Esophagus mucosa (tissue), 1 donor: Measurements from ENCODE around the gene SPDYE16. TPM values are rescaled to one million over a fixed set of nuclear protein-coding genes. Genes with fewer than 3 reads are reported as not detected.
A peak's percentile ranks its signal among the peaks of the same experiment; 100 is the strongest.
"Not testable (repeated sequence)": the region's sequence is repeated elsewhere in the genome, so short reads cannot be mapped to it uniquely, and the experiment has no call there.

Experiments
- ATAC-seq: fragments of 200-7000 bp; cut with Tn5 transposase; one replicate; pipeline ENCODE4 v1.9.1; 2020
- total RNA-seq: library from RNA; stranded (reverse); gene quantifications from one replicate; pipeline ENCODE4 v1.2.4, GENCODE V29; 2023
- donor health status: DM: yes; HTN: yes; CAD: no.

The SPDYE16 gene, protein sequence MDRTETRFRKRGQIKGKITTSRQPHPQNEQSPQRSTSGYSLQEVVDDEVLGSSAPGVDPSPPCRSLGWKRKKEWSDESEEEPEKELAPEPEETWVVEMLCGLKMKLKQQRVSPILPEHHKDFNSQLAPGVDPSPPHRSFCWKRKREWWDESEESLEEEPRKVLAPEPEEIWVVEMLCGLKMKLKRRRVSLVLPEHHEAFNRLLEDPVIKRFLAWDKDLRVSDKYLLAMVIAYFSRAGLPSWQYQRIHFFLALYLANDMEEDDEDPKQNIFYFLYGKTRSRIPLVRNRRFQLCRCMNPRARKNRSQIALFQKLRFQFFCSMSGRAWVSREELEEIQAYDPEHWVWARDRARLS
- not detected for total RNA-seq

DNA sequence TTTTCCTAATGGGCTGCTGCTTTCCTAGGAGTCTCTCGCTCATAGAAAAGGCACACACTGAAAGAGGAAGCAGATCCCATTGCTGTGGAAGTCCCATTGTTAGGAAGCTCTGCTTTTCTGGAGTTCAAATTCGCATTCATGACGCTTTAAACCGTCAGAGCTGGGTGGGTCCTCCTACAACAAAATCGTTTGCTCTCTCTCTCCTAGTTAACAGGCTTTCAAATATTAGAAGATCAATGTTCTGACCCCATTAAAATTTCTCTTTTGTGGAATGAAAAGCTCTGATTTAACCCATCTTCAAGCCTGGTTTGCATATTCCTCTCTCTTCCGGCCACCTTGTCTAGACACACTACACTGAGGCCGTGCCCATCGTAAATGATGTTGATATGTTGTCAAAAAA, at the start of gene SPDYE16:
Gene SPDYE16, minus strand, starts transcription at position 101 of the 400 bp plus-strand sequence. CDS start 1,838 bp downstream, outside the sequence.
- not testable (repeated sequence) for ATAC-seq

DNA sequence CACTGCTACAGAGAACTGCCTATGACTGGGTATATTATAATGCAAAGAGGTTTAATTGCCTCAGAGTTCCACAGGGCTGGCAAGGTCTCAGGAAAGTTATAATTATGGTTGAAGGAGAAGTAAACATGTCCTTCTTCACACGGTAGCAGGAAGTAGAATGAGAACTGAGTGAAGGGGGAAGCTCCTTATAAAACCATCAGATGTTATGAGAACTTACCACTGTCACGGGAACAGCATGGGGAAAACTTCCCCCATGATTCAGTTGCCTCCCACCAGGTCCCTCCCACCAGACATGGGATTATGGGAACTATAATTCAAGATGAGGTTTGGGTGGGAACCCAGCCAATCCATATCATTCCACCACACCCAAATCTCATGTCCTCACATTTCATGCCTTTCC, 49.6 kb upstream of the SPDYE16 start:
- peak; percentile 13 for ATAC-seq

DNA sequence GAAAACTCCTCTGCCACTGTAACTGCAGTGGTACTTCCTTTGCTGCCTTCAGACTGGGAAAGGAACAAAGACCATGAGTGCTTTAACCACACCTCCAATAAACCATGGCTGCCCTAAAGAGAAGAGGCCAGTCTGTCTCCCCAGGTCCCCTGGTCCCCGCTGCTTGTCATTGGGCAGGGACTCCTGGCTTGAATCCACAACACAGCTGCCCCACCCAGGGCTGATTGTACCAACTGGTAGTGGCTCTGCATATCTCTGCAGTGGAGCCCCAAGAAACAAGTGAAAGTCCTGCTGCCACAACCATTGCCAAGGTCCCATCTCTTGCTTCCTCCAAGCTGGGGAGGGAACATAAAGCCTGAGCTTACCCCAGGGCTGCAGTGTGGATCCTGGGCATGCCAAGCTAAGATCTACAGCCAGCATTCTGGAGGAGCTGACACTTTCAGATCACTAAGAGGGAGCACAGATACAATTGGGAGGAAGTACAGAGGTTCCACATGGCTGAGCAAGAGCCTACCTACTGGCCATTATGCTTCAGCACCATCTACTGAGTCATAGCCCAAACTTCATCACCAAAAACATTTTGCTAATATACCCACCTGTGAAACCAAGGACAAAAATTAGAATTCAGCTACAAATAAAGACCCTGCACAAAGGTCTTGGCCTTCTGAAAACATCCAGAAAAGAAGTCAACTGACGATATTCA, 48.7 kb upstream of the SPDYE16 start:
- peak; percentile 68 for ATAC-seq

DNA sequence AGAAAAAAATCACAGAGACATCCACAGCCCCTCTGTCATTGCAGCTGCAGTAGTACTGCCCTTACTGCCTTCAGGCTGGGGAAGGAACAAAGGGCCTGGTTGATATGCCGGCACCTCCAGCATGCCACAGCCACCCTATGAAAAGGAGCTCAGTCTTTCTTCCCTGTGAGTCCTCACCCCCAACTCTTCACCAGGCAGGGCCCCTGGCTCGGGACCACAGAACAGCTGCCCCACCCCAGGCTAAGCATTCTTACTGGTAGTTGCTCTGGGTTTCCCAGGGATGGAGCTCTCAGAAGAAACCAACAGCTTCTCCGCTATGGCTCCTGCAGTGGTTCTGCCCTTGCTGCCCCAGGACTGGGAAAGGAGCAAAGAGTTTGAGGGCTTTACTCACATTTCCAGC, 47.9 kb upstream of the SPDYE16 start:
- not testable (repeated sequence) for ATAC-seq

DNA sequence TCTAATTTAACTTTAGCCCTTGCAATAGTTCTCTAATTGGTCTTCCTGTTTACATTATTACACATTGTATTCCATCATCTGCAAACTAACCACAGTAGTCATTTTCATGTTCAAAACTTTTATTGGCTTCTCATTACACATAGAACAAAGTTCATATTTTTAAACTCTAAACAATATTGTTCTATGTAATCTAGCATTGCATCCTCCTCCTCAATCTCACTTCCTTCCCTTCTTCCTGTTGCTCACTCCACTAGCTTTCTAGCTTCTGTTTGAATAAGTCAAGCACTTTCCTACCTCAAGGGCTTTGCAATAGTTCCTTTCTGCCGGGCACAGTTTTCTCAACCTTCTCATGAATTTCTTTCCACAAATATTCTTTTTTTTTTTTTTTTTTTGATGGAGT, 45.5 kb upstream of the SPDYE16 start:
- not testable (repeated sequence) for ATAC-seq

DNA sequence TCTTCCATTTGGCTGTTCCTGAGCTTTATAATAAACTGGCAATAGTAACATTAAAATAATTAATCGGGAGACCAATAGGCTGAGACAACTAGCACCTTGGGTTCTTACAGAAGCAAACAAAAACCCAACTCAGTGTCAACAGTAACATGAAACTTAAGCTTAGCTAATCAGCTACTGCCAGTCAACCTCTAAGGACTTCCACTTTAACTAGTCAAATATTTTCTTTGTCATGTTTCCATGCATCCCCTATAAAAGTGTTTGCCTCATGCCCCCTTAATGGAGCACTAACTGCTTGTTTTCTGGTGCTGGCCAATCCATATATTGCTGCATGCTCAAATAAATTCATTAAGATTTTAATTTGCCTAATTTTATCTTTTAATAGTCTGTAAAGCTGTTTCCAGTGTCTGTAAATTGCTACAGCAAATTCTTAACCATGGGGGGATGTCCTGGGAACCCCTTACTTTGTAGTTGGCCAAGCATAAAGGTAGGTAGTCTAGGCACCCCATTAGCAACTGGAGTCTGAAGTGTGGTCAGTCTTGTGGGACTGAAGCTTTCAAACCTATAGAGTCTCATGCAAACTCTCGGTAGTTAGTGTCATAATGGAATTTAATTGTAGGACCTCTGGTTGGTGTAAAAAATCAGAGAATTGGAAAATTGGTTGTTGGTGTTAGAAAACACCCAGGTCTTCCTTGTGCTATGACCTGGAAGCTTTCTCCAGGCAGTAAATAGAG, 43.7 kb upstream of the SPDYE16 start:
- ATAC-seq = not testable (repeated sequence)

DNA sequence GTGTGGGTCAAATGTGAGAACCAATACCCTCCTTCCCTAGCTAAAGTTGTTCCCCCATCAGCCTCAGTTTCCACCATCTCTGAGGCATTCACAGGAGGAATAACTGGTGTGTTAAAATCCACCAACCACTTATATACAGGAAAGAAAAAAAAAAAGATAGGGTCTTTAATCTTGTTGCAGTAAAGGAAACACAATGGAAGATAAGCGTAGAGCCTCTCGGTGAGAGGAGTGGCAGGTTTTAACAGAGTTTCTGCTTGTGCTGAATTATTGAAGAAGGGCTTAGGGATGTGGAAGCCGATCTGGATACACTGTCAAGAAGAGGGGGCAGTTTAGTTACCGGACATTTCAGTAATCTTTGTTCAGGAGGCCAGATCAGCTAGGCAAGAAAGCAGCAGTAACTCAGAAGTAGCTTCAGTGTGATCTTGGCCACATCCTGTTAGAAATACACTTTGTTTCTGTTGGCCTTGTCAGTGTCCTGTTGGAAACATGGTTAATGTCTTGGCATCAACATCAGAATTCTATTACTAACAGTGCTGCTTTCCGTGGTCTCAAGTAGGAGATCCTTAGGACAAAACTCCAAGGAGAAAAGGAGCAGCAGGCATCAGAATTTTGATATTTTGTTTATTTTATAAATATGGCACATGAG, 40.7 kb upstream of the SPDYE16 start:
- peak; percentile 6 for ATAC-seq

DNA sequence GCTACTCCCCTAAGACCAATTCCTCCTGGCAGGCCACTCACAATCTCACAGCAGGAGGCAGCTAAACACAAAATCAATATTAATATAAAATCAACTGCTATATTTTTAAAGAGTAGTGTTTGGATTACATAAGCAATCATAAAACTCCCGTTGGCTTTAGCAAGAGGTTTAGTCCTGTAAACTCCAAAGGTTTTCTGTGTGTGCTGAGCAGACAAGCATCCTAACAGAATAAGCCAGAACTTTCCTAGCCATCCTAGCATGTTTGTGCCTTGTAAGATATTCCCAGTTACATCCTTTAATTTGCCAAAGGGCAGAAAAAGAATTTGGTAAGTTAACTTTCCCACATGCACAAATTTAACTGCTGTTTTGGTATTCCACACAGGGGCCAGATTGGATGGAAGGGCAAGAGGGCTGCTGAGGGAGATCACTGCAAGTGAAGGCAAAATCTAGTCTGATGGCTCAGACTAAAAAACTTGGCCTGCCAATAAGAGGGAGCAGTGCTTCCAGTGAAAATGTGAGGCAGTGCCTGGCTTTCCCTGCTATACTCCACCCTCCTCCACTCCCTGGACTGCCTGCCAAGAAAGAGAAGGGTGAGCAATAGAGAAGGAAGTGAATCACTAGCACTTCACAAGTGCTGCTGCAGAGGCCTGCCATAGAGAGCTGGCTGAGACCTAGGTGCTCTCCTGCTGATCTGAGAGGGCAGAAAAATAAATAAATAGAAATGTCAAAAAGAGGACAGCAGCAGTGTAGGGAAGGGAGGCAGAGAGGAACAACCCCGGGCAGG, 39.9 kb upstream of the SPDYE16 start:
- peak; percentile 99 for ATAC-seq

DNA sequence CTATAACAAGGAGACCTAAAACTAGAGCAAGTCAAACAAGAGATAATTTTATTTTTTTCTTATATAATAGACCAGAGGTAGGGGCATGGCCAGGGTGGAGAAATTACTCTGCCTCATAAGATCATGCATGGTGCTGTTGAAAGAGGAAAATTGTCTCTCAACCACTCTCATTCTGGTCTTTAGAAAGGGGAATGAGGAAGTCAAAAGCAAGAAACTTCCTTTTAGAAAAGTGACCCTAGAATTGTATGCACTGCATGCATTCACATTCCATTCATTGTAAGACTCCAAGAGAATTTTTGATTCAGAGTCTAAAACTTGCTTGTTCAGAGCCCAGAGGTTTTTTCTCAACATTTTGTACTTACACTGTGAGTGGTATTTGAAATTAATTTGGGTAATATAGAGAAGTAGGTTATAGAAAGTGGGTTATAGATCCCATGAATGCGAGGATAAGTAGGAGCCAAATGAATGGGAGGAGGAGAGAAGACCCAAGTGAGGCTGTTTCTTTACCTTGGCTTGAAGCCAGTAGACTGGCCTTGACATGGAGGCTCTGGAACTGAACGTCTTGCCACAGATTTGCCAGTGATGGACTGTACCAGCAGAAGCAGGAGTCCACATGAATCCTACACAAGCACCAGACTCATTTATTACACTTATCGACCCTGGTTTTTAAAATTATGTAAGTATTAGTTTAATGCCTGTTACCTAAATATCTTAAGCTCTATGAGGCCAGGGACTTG, 33.0 kb upstream of the SPDYE16 start:
- not testable (repeated sequence) for ATAC-seq

DNA sequence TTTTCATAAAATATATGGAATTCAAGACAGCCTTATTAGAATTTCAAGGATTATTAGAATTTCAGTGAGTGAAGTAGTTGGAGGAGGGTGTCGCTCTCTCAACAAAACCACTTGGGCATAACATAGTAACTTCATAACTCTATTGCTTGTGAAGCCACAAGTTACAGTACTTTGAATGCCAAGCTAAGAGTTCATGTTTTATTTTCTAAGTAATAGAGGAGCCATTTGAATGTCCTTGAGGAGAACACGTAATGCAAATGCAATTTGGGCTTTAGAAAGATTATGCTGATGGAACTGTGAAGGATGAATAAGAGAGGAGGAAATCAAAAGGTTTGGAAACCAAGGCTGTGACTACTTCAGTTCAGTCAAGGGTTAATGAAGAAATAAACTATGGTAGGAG, 32.3 kb upstream of the SPDYE16 start:
- not testable (repeated sequence) for ATAC-seq

DNA sequence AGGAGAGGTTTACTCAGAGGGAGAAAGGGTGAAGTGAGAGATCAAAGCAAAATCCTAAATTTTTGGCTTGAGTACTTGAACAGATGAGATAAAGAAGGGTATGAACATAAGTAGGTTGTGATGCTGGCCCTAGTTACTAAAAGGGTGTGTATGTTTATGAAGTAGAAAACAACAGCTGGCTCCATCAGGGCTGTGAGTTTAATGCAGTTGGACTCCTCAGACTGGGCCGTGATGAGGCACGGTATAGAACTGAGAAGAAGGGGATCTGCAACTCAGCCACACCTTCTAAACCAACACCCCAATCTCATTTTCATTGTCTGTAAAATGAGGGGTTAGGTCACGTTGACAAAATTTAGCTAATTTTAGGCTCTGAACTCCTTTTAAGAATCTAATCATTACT, 29.2 kb upstream of the SPDYE16 start:
- ATAC-seq = not testable (repeated sequence)

DNA sequence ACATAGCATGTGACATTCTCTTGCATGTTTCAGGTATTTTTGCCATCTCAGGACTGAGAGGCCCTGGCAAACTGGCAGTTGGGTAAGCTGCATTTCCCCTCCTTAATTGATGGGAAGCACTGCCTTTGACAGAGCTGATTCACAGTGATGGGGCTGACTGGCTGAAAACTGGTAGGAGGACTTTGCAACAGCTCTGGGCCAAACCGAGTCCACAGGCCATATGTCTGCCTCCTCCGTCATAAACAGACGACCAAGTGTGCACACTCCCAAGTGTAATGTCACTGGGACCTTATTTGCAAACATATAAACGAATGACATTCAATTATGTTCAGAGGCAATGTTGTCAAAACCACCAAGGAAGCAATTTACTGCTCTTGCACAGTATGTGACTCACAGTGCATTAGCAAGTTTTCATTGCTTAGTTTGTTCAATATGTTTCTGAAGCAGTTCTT, 27.3 kb upstream of the SPDYE16 start:
- ATAC-seq = peak; percentile 90

DNA sequence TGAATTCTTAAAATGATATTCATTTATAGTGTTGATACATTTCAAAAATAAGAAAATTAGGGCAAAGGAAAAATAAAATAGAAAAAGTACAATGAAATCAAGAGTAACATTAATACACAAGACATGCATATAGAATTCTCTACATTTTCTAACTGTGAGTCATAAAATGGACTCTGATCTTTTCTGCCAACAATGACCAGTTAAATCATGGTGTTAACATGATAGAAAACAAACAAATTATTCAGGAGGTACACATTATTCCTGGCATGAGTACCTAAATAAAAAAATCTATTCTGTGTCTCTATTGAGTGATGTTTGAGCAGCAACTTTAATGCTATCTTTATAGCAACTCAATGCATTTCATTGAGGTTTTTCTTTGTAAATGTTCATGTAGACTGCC, 25.6 kb upstream of the SPDYE16 start:
- not testable (repeated sequence) for ATAC-seq

DNA sequence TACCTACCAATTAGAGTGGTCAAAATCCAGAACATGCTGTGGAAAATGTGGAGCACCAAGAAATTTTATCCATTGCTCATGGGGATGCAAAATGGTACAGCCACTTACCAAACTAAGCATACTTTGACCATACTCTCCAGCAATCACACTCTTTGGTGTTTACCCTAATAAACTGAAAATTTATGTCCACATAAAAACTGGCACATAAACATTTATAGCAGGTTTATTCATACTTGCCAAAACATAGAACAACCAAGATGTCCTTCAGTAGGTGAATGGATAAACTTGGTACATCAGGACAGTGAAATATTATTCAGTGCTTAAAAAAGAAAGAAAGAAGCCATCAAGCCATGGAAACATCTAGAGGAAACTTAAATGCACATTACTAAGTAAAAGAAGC, 24.7 kb upstream of the SPDYE16 start:
- ATAC-seq = not testable (repeated sequence)

DNA sequence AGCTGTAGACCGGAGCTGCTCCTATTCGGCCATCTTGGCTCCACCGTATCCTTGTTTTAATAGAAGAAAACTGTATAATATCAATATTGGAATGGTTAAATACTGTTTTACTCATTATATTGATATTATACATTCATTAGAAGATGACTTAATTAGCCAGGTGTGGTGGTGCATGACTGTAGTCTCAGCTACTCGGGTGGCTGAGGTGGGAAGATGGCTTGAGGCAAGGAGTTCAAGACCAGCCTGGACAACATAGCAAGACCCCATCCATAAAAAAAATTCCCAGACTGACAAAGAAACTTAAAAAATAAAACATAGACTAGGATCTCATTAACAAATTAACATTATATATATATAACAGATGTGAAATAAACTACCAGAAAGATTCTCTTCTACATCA, 24.2 kb upstream of the SPDYE16 start:
- not testable (repeated sequence) for ATAC-seq

DNA sequence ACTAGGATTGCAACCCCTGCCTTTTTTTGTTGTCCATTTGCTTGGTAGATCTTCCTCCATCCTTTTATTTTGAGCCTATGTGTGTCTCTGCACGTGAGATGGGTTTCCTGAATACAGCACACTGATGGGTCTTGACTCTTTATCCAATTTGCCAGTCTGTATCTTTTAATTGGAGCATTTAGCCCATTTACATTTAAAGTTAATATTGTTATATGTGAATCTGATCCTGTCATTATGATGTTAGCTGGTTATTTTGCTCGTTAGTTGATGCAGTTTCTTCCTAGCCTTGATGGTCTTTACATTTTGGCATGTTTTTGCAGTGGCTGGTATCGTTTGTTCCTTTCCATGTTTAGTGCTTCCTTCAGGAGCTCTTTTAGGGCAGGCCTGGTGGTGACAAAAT, 21.9 kb upstream of the SPDYE16 start:
- not testable (repeated sequence) for ATAC-seq

DNA sequence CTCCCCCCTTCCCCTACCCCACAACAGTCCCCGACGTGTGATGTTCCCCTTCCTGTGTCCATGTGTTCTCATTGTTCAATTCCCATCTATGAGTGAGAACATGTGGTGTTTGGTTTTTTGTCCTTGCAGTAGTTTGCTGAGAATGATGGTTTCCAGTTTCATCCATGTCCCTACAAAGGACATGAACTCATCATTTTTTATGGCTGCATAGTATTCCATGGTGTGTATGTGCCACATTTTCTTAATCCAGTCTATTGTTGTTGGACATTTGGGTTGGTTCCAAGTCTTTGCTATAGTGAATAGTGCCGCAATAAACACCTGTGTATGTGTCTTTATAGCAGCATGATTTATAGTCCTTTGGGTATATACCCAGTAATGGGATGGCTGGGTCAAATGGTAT, 18.2 kb upstream of the SPDYE16 start:
- ATAC-seq = not testable (repeated sequence)

DNA sequence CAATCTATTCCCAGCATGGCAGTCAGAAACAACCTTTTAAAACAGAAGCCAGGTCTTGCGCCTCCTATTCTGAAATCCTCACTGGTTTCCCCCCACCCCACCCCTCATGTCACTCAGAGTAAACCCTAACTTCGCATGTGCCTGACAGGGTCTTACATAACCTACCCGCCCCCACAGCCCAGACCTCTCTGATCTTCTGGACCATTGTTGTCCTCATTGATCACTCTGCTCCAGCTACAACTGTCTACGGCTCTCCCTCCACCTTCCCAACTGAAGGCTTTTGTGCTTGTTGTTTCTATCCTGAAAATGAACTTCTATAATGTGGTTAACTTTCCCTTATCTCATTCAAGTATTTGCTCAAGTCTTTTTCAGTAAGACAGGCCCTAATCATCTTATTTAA, 17.1 kb upstream of the SPDYE16 start:
- ATAC-seq = not testable (repeated sequence)

DNA sequence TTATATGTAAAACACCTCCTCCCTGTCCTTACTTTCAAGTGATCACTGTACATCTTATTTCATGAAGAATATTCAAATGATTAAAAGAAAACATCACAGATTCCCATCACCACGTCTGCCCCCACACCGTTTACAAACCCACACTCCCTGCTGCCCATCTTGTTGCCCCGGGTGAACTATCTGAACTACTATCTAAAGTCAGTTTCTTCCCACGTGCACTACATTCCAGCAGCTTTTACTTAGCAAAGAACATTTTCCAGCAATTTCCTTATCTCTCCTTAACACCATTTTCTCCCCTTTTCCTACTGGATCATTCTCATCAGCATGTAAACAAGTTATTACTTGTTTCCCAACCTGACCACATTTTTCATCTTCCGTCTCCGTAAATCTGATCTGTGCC, 16.6 kb upstream of the SPDYE16 start:
- not testable (repeated sequence) for ATAC-seq

DNA sequence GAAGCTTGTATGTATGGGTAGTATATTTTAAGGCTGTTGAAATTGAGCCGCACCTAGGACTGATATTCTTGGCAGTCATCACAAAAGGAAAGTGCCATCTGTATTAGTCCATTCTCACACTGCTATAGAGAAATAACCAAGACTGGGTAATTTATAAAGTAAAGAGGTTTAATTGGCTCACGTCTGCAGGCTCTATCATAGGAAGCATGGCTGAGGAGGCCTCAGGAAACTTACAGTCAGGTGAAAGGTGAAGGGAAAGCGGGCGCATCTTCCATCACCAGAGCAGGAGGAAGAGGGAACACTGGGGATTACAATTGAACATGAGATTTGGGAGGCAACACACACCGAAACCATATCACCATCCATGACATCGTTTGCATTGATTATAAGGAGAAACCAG, 8.9 kb upstream of the SPDYE16 start:
- ATAC-seq = not testable (repeated sequence)

DNA sequence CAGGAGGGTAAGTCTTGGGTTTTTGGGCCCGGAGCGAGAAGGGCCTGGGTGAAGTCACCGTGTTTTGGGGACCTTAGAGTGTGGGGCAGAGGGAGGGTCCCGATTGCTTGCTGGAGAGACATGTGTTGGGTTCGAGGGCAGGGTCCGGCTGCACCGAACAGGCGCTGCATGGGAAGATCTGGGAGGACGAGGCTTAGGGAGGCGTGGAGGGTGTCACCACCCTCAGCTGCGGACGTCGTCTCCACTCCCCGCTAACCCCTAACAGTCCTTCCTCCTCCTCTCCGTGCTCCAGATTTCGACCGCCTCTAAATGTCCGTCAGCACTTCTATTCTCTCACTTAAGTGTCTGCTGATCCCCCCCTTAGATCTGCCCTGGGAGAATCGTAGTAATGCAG, 6.8 kb upstream of the SPDYE16 start:
- not testable (repeated sequence) for ATAC-seq
